GM19328 (cell line): ENCODE results near the gene HOXC10.

ENCODE experiments used
- ATAC-seq: cut with Tn5 transposase; IDR thresholded peaks from one replicate; pipeline ENCODE4 v1.9.1; 2021; ENCODE audit warnings: mild to moderate bottlenecking, moderate library complexity; ENCODE audit not compliant: unreplicated experiment

HOXC10 gene

GRCh38 chr12:53964315-53964713, 20.6 kb upstream of the HOXC10 start:
- ATAC-seq = no peak

DNA sequence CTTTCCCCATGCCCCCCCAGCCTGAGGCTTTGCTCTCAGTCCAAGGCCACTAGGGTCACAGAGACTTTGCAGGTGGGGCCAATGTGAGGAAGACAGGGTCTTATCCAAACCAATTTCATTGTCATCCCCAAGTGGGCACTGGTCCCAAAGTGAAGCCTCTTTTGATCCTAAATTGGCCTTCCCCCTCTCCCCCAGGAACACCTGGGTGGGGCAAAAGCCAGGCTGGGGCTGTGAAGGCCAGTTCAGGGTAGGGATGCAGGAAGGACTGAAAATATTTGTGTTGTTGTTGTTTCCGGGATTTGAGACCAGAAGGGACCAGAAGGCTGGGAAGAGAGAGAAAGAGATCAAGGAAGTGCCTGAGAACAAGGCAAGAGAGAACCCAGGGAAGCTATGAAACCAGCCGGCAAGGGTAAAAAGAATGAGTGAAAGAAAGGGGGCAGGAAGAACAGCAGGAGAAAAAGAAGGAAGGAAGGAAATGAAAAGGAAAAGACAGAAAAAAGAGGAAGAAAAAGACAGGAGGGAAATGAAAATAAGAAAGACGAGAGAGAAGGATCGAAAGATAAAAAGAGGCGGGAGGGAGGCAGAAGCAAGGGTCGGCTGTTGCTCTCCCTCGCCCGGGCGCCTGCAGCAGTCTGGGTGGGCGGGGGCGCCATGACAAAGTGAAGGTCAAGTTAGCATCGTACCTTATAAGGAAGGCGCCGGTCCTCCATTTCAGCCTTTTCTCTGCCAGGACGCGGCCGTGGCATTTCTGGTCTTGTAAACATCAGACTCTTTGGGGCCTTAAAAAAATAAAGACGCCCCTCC, 19.5 kb upstream of the HOXC10 start:
- no peak for ATAC-seq

- no peak for ATAC-seq
Measured at GRCh38 chr12:53966085-53966384, 18.9 kb upstream of the HOXC10 start.

GRCh38 chr12:53966385-53967133, 18.4 kb upstream of the HOXC10 start:
- no peak for ATAC-seq

- no peak for ATAC-seq
Measured at GRCh38 chr12:53967421-53967925, 17.5 kb upstream of the HOXC10 start.

DNA sequence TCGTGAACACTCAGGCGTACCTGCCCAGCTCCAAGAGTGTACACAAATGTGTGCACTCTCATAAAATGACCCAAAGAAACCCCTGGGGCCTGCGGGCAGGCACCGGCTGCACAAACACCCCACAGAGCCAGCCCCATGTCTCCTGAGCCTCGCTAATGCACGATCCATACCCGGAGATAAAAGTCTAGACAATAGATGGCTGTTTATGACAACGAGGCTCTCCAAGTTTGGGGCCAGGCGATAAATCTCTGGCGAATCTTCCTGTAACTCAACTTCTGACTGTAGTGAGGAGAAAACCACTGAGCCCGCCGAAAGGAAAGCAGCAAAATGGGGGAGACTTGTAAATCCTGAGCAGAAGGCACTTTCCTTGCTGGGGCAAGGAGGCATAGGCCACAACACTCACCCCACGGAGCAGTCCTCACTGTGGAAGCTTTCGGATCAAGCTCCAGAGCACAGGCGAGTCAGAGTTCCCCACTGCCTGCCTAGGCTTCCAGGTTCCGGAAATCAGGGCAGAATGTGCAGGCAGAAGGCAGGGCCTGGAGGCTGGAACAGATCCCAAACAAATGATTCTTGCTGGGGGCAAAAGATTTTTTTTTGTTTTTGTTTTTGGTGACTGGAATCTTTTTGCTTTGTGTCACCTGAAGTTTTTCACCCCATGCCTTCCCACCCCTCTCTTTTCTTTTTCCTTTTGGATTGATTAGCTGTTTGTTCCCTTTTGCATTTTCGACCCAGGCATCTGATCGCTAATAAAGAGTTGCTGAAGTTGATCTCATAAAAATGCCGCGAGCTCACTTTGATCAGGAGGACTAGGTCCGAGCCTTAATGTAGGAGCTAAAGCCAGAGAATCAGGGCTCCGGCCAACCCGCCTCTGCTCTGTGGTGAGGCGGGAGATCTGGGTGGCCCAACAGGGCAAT, 16.5 kb upstream of the HOXC10 start:
- ATAC-seq = no peak

DNA sequence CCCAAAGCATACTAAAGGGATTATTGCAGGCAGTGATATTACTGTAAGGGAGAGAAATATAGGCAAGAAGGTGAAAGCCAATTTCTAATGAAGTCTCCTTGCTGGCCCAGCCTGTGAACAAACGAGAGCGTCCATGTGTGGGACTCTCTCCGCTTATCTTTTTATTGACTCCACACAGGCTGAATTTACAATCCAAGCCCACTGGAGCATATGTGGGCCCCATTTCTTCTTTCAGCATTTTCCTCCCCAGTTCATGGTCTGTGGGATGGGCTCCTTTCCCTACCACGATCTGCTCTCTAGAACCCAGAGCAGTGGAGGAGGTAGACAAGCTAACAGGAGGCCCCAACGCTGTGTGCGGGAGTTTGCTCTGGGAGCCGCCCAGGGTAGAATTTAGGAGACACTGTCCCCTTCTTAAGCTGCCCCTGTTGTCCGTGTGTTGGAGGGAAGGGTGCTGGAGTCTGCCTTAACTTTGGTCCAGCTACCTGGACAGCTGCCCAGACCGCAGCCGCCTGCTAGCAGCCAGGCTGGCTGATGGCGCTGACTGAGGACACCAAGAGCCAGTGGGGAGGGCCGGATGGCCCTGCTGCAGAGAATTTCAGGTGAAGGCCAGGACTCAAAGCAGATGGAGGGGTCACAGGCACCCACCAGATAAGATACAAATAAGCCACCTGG, 15.2 kb upstream of the HOXC10 start:
- no peak for ATAC-seq

DNA sequence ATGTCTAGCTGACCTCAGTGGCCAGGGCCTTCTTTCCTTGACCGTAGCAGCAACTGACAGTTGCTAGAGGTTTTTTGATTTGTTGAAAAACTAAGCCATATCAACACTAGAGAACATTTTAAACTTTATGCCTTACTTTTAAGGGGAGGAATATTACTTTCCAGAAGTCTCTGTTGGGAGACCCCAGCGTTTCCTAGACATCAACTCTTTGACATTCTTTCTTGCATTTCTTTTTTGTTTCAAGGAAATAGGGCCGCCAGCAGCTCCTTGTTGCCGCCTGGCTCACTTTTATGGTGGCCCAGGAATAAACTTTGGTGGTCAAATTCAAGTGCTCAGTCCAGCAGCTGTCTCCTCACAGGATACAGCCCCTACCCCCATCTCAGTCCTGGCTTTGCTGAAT, 14.5 kb upstream of the HOXC10 start:
- ATAC-seq = no peak

- no peak for ATAC-seq
Measured at GRCh38 chr12:53971129-53971528, 13.8 kb upstream of the HOXC10 start.

GRCh38 chr12:53971686-53972085, 13.3 kb upstream of the HOXC10 start:
- no peak for ATAC-seq

GRCh38 chr12:53972152-53972702, 12.7 kb upstream of the HOXC10 start:
- ATAC-seq = no peak

- no peak for ATAC-seq
Measured at GRCh38 chr12:53972722-53973235, 12.2 kb upstream of the HOXC10 start, which contains the start of gene HOXC11. HOXC11 (plus strand) TSS chr12:53973126; CDS start chr12:53973242, 116 bp downstream.

- ATAC-seq = no peak
Measured at GRCh38 chr12:53973236-53974042, 11.5 kb upstream of the HOXC10 start.

- ATAC-seq = no peak
Measured at GRCh38 chr12:53974084-53975063, 10.6 kb upstream of the HOXC10 start, which contains the start of gene HOTAIR. HOTAIR (minus strand) TSS chr12:53974954.

DNA sequence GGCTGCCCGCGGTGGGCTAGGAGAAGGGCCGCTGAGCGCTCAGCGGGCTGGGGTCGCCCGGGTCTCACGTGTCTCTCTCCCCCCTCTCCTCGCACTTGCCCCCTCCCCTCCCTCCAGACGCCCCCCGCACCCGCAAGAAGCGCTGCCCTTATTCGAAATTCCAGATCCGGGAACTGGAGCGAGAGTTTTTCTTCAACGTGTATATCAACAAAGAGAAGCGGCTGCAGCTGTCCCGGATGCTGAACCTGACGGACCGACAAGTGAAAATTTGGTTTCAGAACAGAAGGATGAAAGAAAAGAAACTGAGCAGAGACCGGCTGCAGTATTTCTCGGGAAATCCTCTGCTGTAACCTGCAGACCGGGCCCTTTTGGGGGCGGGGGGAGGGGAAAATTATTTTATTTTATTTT, 9.9 kb upstream of the HOXC10 start:
- ATAC-seq = no peak

- no peak for ATAC-seq
Measured at GRCh38 chr12:53975479-53976152, 9.3 kb upstream of the HOXC10 start.

DNA sequence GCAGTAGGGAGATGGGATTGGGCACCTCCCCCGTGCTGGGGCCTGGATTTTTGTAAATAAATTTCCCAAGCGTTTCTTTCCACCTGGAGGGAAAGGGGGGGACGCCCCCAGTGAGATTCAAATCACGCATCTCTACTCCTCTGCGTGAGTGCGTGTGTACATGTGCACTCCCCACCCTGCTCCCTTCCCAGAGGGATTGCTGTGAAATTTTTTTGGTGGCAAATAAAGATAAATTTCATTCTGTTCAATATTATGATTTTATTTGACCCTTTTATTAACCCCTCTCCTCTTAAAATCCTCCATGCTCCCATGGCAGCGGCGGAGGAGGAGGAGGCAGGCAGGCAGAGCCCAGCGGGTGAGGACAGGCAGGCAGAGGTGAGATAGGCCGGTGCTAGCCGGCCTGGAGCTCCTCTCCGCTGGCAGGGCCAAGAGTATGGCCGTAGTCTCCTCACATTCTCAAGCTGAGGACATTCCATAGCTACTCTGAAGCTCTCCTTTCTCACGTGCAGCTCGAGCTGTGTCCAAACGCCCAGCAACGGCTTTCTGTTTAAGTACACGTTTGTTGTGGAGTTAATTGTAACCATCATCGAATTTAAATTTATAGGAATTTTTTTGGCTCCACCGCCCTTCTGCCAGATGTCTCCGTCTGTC, 8.6 kb upstream of the HOXC10 start:
- ATAC-seq = no peak
